Measurements from ENCODE around the gene PLA2G4B.

The PLA2G4B gene

GRCh38 chr15:41872166-41872747, 33.6 kb downstream of the PLA2G4B start:
- DNase-seq = no peak

GRCh38 chr15:41873711-41874110, 35.1 kb downstream of the PLA2G4B start:
- DNase-seq = no peak

GRCh38 chr15:41874736-41875135, 36.1 kb downstream of the PLA2G4B start:
- DNase-seq = no peak

- DNase-seq = no peak
Measured at GRCh38 chr15:41876007-41876406, 37.4 kb downstream of the PLA2G4B start.

- DNase-seq = no peak
Measured at GRCh38 chr15:41876689-41877088, 38.0 kb downstream of the PLA2G4B start.

GRCh38 chr15:41877631-41878354, 39.1 kb downstream of the PLA2G4B start:
- no peak for DNase-seq

- no peak for DNase-seq
Measured at GRCh38 chr15:41878355-41878699, 39.7 kb downstream of the PLA2G4B start.

- DNase-seq = no peak
Measured at GRCh38 chr15:41879321-41879845, 40.7 kb downstream of the PLA2G4B start.

- no peak for DNase-seq
Measured at GRCh38 chr15:41880156-41880877, 41.7 kb downstream of the PLA2G4B start.

GRCh38 chr15:41881086-41881485, 42.4 kb downstream of the PLA2G4B start:
- no peak for DNase-seq

- DNase-seq = no peak
Measured at GRCh38 chr15:41881550-41881919, 42.9 kb downstream of the PLA2G4B start.

GRCh38 chr15:41881920-41882688, 43.5 kb downstream of the PLA2G4B start:
- DNase-seq = no peak

- no peak for DNase-seq
Measured at GRCh38 chr15:41882689-41883483, 44.2 kb downstream of the PLA2G4B start.

GRCh38 chr15:41883484-41883825, 44.8 kb downstream of the PLA2G4B start:
- no peak for DNase-seq

GRCh38 chr15:41884458-41884857, 45.8 kb downstream of the PLA2G4B start:
- no peak for DNase-seq

- DNase-seq = no peak
Measured at GRCh38 chr15:41885321-41885720, 46.7 kb downstream of the PLA2G4B start.

GRCh38 chr15:41885841-41886240, 47.2 kb downstream of the PLA2G4B start:
- no peak for DNase-seq

GRCh38 chr15:41886741-41887140, 48.1 kb downstream of the PLA2G4B start:
- no peak for DNase-seq

GRCh38 chr15:41887161-41887560, 48.5 kb downstream of the PLA2G4B start:
- no peak for DNase-seq

GRCh38 chr15:41887893-41888292, 49.2 kb downstream of the PLA2G4B start:
- DNase-seq = no peak

- DNase-seq = peak; percentile 36
Measured at GRCh38 chr15:41888662-41889253, 50.1 kb downstream of the PLA2G4B start.

- no peak for DNase-seq
Measured at GRCh38 chr15:41890050-41890690, 51.5 kb downstream of the PLA2G4B start.
